NCI-H526 (cell line): Measurements from ENCODE around the gene XXYLT1.
A peak's percentile ranks its signal among the peaks of the same experiment; 100 is the strongest.

Source experiments
- DNase-seq, 2 experiments: peaks; one replicate each; lab custom pipeline; 2025; lab: John Stamatoyannopoulos, UW

XXYLT1 gene

GRCh38 chr3:195267096-195267495, 3.9 kb downstream of the XXYLT1 start:
- no peak for DNase-seq

- no peak for DNase-seq
Observed at GRCh38 chr3:195266428-195266827, 4.5 kb downstream of the XXYLT1 start.

- DNase-seq = no peak
Observed at GRCh38 chr3:195265363-195265976, 5.5 kb downstream of the XXYLT1 start.

GRCh38 chr3:195263925-195264600, 6.9 kb downstream of the XXYLT1 start:
- no peak for DNase-seq

- no peak for DNase-seq
Observed at GRCh38 chr3:195263193-195263924, 7.6 kb downstream of the XXYLT1 start.

- no peak for DNase-seq
Observed at GRCh38 chr3:195261925-195262324, 9.0 kb downstream of the XXYLT1 start.

- peak; percentile 22 to 74 for DNase-seq
Observed at GRCh38 chr3:195260280-195260905, 10.6 kb downstream of the XXYLT1 start.

GRCh38 chr3:195259475-195260279, 11.3 kb downstream of the XXYLT1 start:
- DNase-seq = peak; percentile 83 to 97

- peak in 1 of 2 experiments; percentile 68 for DNase-seq
Observed at GRCh38 chr3:195259154-195259474, 11.8 kb downstream of the XXYLT1 start.

GRCh38 chr3:195258449-195259153, 12.4 kb downstream of the XXYLT1 start:
- peak; percentile 68 to 69 for DNase-seq

GRCh38 chr3:195257454-195258448, 13.2 kb downstream of the XXYLT1 start:
- DNase-seq = no peak

- DNase-seq = no peak
Observed at GRCh38 chr3:195256639-195257453, 14.1 kb downstream of the XXYLT1 start.

GRCh38 chr3:195255571-195256501, 15.1 kb downstream of the XXYLT1 start:
- no peak for DNase-seq

GRCh38 chr3:195255176-195255500, 15.8 kb downstream of the XXYLT1 start:
- DNase-seq = no peak

GRCh38 chr3:195254454-195255175, 16.3 kb downstream of the XXYLT1 start:
- DNase-seq = no peak

GRCh38 chr3:195253923-195254432, 17.0 kb downstream of the XXYLT1 start:
- no peak for DNase-seq

GRCh38 chr3:195251336-195252065, 19.5 kb downstream of the XXYLT1 start:
- DNase-seq = no peak
